PFSK-1 (cell line): ENCODE results near the gene SRMS.

ENCODE experiments used
- FOXP2 ChIP-seq: optimal IDR thresholded peaks from 2 replicates; pipeline ENCODE3; 2011; ENCODE audit warnings: borderline replicate concordance, control low read depth, inconsistent platforms; ENCODE audit not compliant: insufficient read depth; ENCODE audit errors: extremely low read length, extremely low read depth
- POLR2AphosphoS5 ChIP-seq: IDR thresholded peaks from 2 replicates; pipeline ENCODE4 v1.6.1; 2012; ENCODE audit warnings: low read depth, mild to moderate bottlenecking, control low read depth, low read length, moderate library complexity
- REST ChIP-seq, 2 experiments: IDR thresholded peaks; 2 replicates each; pipeline versions ENCODE4 v1.6.1 to v1.8.0; 2011 to 2012; ENCODE audit warnings: low read depth in 2 of 2, low read length in 2 of 2, control low read depth in 1 of 2, inconsistent platforms in 1 of 2, mild to moderate bottlenecking in 1 of 2, moderate library complexity in 1 of 2; ENCODE audit not compliant: insufficient read depth in 1 of 2
- SIN3A ChIP-seq: IDR thresholded peaks from 2 replicates; pipeline ENCODE4 v1.6.1; 2012; ENCODE audit warnings: mild to moderate bottlenecking, low read length, moderate library complexity, borderline replicate concordance; ENCODE audit not compliant: insufficient read depth
- TAF1 ChIP-seq: IDR thresholded peaks from 2 replicates; pipeline ENCODE4 v1.6.1; 2012; ENCODE audit warnings: low read length, control low read depth, borderline replicate concordance; ENCODE audit not compliant: insufficient read depth

The SRMS gene

GRCh38 chr20:63564036-63564810 lies 16.7 kb upstream of the SRMS start:
- TF ChIP-seq SIN3A (no peak), POLR2AphosphoS5 (no peak), FOXP2 (no peak), TAF1 (no peak), REST (IDR thresholded peaks at IDR 0.05; ENCODE audit: insufficient read depth in 1 of 2, low read depth in 2 of 2, low read length in 2 of 2) (no peak)

GRCh38 chr20:63563225-63563935 lies 15.8 kb upstream of the SRMS start:
- TF ChIP-seq TAF1: no peak
- TF ChIP-seq SIN3A: no peak
- no peak for TF ChIP-seq REST (IDR thresholded peaks at IDR 0.05; ENCODE audit: insufficient read depth in 1 of 2, low read depth in 2 of 2, low read length in 2 of 2)
- TF ChIP-seq POLR2AphosphoS5: no peak
- TF ChIP-seq FOXP2: no peak

- TF ChIP-seq POLR2AphosphoS5 (no peak), FOXP2 (no peak), TAF1 (no peak), SIN3A (no peak), REST (IDR thresholded peaks at IDR 0.05; ENCODE audit: insufficient read depth in 1 of 2, low read depth in 2 of 2, low read length in 2 of 2) (no peak)
These were observed 15.1 kb upstream of the SRMS start for GRCh38 chr20:63562461-63563224.

- TF ChIP-seq TAF1: no peak
- no peak for TF ChIP-seq FOXP2
- TF ChIP-seq REST (IDR thresholded peaks at IDR 0.05; ENCODE audit: insufficient read depth in 1 of 2, low read depth in 2 of 2, low read length in 2 of 2): no peak
- no peak for TF ChIP-seq SIN3A
- no peak for TF ChIP-seq POLR2AphosphoS5
These were observed 14.3 kb upstream of the SRMS start for GRCh38 chr20:63561624-63562396.
